NCI-H2029 treated with DMSO at 0.1 percent for 48 hours (cell line): ENCODE measurements around the gene VASH2.
"Not testable (repeated sequence)": the region's sequence is repeated elsewhere in the genome, so short reads cannot be mapped to it uniquely, and the experiment has no call there.

Source experiments
- DNase-seq: peaks from one replicate; lab custom pipeline; 2025; lab: John Stamatoyannopoulos, UW

VASH2 gene

GRCh38 chr1:212957546-212957945, 7.2 kb downstream of the VASH2 start:
- DNase-seq: no peak

DNA sequence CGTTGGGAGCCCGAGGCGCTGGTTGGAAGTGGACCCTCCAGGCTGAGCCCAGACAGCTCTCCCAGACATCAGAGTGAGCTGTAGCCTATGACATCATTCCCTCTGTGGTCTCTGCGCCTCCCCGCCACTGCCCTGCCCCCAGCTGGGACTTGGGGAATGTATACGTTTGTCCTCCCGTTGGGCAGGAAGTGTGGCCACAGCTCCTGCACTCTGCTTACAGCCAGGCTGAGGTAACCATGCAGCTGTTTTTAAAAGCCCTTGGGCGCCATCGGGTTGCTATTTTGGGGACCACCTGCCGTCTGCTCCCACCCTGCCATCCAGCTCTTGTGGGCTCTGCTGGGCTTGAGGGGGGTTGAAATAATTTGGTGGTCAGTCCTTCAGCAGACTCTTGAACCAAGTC, 7.8 kb downstream of the VASH2 start:
- DNase-seq: no peak

- DNase-seq: no peak
Measured at GRCh38 chr1:212959266-212960220, 9.2 kb downstream of the VASH2 start.

- no peak for DNase-seq
Measured at GRCh38 chr1:212960932-212961331, 10.6 kb downstream of the VASH2 start.

DNA sequence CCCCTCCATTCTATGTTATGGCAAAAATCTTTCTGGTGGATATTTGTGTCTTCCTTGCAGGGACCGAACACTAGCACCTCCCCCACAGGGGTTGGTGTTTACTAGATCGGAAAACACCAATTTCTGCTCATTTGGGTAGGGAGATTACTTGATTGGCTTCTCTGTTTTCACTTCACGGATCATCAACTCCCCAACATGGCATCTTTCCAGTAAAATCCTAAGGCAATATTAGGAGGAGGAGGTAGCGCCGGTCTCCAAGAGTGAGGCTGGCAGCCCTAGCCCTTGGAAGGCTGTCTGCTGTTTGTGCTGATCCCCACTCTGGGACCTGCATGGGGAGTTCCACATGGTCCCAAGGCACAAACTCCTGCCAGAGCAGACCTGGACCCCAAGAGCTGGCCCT, 12.2 kb downstream of the VASH2 start:
- peak; percentile 10 for DNase-seq

GRCh38 chr1:212964102-212964501, 13.8 kb downstream of the VASH2 start:
- DNase-seq: no peak

- not testable (repeated sequence) for DNase-seq
Measured at GRCh38 chr1:212964993-212965392, 14.7 kb downstream of the VASH2 start.

GRCh38 chr1:212966616-212967015, 16.3 kb downstream of the VASH2 start:
- no peak for DNase-seq

DNA sequence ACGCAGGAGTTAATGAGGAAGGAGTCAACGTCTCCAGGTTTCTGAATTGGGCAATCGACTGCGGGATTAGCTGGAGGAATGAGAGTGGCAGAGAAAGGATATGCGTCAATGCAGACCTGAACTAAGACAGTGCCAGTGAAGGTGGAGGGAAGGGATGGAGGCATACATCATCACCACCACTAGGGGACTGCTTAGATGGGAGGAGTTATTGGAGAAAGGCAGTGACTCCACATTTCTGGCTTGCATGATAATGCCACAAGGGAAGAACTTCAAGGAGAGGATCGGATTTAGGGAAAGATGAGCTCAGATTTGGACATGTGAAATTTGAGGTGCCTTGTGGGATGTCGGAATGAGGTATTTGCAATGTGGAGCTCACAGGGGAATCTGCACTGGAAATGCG, 17.5 kb downstream of the VASH2 start:
- DNase-seq: no peak

DNA sequence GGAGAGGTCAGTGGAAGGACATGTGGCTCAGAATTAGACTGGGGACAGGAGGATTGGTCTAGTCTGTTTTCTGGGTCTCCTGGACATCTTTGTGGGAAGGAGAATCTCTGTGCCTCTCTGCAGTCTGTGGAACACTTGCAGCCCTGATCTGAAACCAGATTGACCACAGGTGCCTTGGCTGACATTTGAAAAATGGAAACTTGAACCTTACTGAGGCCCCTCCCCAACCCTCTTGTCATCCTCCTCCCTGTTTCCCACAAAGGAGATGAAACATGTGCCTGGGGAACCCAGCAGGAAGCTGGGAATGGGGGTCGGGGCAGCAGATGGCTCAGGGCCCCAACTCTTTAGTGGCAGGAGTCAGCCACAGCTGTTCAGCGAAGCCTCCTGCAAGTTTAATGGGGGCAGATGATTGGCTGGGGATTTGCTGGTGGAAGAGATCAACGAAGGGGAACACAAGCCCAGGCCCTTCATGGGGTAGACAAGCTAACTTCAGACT, 18.1 kb downstream of the VASH2 start:
- DNase-seq: no peak

- DNase-seq: no peak
Measured at GRCh38 chr1:212970085-212970484, 19.7 kb downstream of the VASH2 start.

DNA sequence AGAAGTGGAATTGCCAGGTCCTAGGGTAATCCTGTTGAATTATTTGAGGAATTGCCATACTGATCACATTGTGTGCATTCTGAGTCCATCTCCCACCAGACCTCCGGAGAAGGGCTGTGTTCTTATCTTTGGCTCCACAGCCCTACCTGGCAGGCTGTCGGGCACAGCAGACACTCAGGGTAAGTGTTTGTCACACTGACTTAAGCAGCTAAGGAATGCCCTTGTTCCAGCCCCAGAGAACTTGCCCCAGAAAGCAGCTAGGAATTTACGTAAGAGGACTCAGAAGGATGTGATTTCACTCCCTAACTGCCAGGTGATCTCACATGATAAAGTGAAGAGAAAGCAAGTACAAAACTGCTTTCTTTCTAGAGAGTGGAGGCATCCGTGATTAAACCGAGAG, 21.0 kb downstream of the VASH2 start:
- no peak for DNase-seq

- no peak for DNase-seq
Measured at GRCh38 chr1:212973426-212973825, 23.1 kb downstream of the VASH2 start.

DNA sequence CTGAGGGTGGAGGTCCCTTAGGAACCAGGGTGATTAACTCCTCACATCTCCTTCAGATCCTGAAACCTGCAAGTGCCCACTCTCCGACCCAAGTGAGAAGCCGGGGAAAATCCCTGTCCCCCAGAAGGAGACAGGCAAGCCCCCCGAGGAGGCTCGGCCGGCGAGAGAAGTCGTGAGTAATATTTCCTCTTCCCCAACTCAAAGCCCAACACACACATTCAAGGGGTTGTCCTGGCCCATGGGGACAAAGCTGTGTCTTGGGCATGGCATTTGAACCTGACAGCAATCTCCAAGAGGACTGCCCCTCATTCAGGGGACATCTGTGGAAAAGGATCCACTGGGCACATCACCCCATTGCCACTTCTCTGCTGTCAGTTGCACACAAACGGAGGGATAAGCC, 23.6 kb downstream of the VASH2 start:
- DNase-seq: no peak

DNA sequence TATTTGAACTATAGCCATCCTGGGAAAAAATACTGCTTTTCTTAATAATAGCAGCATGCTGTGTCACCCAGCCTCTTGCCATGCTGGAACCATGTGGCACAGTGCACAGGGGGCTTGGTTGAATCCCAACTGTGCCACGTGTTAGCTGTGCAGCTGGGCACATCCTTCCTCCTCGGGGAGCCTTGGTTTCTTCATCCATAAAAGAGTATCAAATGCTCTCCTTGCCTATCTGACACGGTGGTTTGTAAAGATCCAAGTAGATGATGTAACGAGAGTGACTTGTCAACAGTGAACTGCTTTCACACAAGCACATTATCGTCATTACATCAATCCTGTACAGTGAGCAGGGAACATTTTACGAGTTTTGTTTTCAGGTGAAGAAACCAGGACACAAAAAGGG, 24.4 kb downstream of the VASH2 start:
- DNase-seq: no peak

DNA sequence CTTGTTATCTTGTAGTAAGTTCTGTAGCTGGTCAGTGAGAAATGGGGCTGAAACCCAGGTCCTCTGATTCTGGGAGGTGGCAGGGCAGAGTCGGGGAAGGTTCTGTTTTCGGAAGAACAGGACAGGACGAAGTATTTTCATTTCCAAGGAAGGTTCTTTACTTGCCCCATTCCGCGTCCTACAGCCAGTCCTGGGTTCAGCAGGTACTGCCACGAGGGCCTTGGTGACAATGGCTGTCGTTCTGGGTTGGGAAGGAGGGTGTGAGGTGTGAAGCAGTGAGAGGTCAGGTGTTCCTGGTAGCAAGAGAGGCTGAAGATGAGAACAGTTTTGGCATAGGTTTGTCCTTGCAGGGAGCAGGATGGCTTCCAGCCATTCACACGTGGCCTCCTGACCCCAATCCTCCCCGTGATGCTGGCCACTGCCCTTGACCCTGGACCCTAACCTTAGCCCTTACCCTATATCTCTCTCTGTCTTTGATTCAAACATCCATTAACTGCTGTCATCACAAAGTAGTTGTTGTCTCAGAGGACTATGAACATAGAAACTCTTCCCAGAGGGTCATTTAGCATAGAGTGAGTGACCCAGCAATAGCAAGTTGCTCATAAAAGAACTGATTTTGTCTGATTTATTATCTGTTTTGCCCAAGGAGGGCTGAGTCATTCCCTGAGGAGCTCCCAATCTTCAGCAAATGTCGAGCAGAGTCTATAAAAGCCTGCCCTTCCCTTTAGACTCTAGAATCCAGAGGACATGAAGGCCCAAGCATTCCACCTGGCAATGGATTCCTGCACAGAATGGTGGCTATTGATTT, 25.0 kb downstream of the VASH2 start:
- DNase-seq: no peak

DNA sequence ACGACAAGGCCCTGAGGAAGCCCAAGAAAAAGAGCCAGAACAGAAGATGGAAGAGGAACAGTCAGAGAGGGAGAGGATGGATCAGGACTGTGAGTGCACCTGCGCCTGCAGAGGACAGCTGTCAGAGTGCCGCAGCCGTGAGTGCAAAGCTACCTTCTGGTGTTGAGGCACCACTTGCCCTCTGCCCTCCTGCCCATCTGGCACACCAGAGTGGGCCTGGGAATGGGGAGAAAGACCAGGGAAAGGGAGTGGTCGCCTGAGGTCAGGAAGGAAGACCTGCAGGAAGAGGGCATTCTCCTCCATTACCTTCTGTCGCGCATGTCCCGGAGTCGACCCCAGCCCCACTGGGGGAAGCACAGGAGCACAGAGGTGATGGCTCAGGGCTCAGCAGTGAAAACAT, 26.2 kb downstream of the VASH2 start:
- no peak for DNase-seq

- DNase-seq: no peak
Measured at GRCh38 chr1:212977781-212978645, 27.7 kb downstream of the VASH2 start.

DNA sequence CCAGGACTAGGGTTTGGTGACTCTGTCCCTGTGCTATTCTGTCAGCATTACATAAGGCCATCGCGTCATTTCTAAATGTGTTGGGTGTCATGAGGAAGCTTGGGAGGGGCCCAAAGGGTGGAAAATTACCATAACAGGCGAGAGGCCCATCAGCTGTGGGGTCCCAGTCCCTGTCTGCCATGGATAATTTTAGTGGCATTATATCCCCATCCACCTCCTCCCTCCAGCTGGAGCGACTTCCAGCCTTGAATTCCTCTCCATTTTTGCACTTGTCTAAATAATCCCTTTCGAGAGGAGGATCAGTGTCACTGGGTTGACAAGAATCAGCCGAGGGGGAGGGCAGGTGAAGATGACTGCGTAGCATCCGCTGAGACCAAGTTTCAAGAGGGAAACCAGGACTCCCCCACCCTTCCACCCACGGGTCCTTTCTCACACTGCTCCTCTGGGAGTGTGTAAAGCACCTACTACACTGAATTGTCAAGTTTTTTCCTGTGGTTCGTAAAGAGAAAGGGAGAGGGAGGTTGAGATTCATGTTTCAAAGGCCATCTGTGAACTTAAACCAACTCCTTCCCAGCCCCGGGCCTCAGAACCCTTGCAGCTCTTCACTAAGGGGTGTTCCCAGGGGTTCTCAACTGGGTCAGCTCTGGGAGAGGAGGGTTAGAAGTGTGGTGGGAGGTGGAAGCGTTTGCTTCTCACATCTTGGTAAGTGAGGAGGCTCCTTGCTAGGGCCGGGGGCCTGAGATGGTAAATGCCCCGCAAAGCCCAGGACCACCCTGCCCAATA, 29.2 kb downstream of the VASH2 start:
- DNase-seq: no peak

- no peak for DNase-seq
Measured at GRCh38 chr1:212980123-212980785, 29.9 kb downstream of the VASH2 start.
